ENCODE measurements around the gene NUDT16L1.

GRCh38 chr16:4683255-4684057, 9.9 kb upstream of the NUDT16L1 start:
- no peak for TF ChIP-seq USF1 (IDR thresholded peaks at IDR 0.05)
- no peak for TF ChIP-seq TEAD4 (IDR thresholded peaks at IDR 0.05)
- no peak for TF ChIP-seq FOXM1 (IDR thresholded peaks at IDR 0.05; ENCODE audit: borderline replicate concordance, low read depth)
